Mesenchymal stem cell (in vitro differentiated cells and primary cell): ENCODE results near the gene P2RX7.

Source experiments
- DNase-seq: peaks from one replicate; pipeline ENCODE4 v3.0.0-alpha.2; 2013
- H2AFZ ChIP-seq: one replicate; pipeline ENCODE4 v1.6.1; 2013; ENCODE audit warnings: low read depth, mild to moderate bottlenecking, control low read depth, inconsistent platforms, low read length, moderate library complexity
- H2AK5ac ChIP-seq: 2 replicates; pipeline ENCODE4 v1.6.1; 2013; ENCODE audit warnings: low read length, moderate library complexity, mild to moderate bottlenecking, inconsistent platforms; ENCODE audit not compliant: severe bottlenecking
- H2BK120ac ChIP-seq: one replicate; pipeline ENCODE4 v1.6.1; 2013; ENCODE audit warnings: low read depth, mild to moderate bottlenecking, inconsistent platforms, low read length, moderate library complexity
- H2BK12ac ChIP-seq, 2 experiments: one replicate each; pipeline ENCODE4 v1.6.1; 2013; ENCODE audit warnings: inconsistent platforms in 2 of 2, low read length in 2 of 2, mild to moderate bottlenecking in 2 of 2, moderate library complexity in 2 of 2, control low read depth in 1 of 2
- H2BK15ac ChIP-seq: one replicate; pipeline ENCODE4 v1.6.1; 2013; ENCODE audit warnings: mild to moderate bottlenecking, low read depth, inconsistent platforms; ENCODE audit not compliant: poor library complexity, severe bottlenecking
- H2BK5ac ChIP-seq: 2 replicates; pipeline ENCODE4 v1.6.1; 2013; ENCODE audit warnings: low read depth, mild to moderate bottlenecking, low read length, control low read depth, inconsistent platforms; ENCODE audit not compliant: poor library complexity, severe bottlenecking
- H3K14ac ChIP-seq, 2 experiments: one replicate each; pipeline ENCODE4 v1.6.1; 2013; ENCODE audit warnings: inconsistent platforms in 2 of 2, low read length in 2 of 2, control low read depth in 1 of 2, mild to moderate bottlenecking in 1 of 2, moderate library complexity in 1 of 2
- H3K18ac ChIP-seq, 2 experiments: one replicate each; pipeline ENCODE4 v1.6.1; 2013; ENCODE audit warnings: inconsistent platforms in 2 of 2, low read length in 2 of 2, control low read depth in 1 of 2, low read depth in 1 of 2, mild to moderate bottlenecking in 1 of 2
- H3K23ac ChIP-seq, 2 experiments: one replicate each; pipeline ENCODE4 v1.6.1; 2013; ENCODE audit warnings: inconsistent platforms in 2 of 2, low read length in 2 of 2, mild to moderate bottlenecking in 2 of 2, moderate library complexity in 2 of 2, control low read depth in 1 of 2
- H3K27ac ChIP-seq: 2 replicates; pipeline ENCODE4 v1.5.1; 2013; ENCODE audit warnings: mild to moderate bottlenecking, moderate library complexity, low read length, control low read depth, inconsistent platforms; ENCODE audit not compliant: poor library complexity, severe bottlenecking
- H3K27me3 ChIP-seq, 2 experiments: 2 replicates each; pipeline versions ENCODE4 v1.6.1 to v1.7.0; 2013; ENCODE audit warnings: low read length in 2 of 2, mild to moderate bottlenecking in 2 of 2, moderate library complexity in 2 of 2, control low read depth in 1 of 2, inconsistent platforms in 1 of 2; ENCODE audit not compliant: control insufficient read depth in 1 of 2, insufficient read depth in 1 of 2
- H3K36me3 ChIP-seq, 2 experiments: 2 replicates each; pipeline versions ENCODE4 v1.6.1 to v1.7.0; 2013; ENCODE audit warnings: low read length in 2 of 2, control low read depth in 1 of 2, inconsistent platforms in 1 of 2, low read depth in 1 of 2, mild to moderate bottlenecking in 1 of 2; ENCODE audit not compliant: insufficient read depth in 2 of 2, control insufficient read depth in 1 of 2
- H3K4ac ChIP-seq, 2 experiments: one replicate each; pipeline ENCODE4 v1.6.1; 2013; ENCODE audit warnings: inconsistent platforms in 2 of 2, low read length in 2 of 2, mild to moderate bottlenecking in 2 of 2, moderate library complexity in 2 of 2, control low read depth in 1 of 2, low read depth in 1 of 2
- H3K4me1 ChIP-seq: 2 replicates; pipeline ENCODE4 v1.6.1; 2013; ENCODE audit warnings: low read depth, low read length, control low read depth; ENCODE audit not compliant: control insufficient read depth, insufficient read depth
- H3K4me2 ChIP-seq: 2 replicates; pipeline ENCODE4 v1.6.1; 2013; ENCODE audit warnings: low read length, mild to moderate bottlenecking, inconsistent platforms; ENCODE audit not compliant: poor library complexity, severe bottlenecking
- H3K4me3 ChIP-seq, 2 experiments: 2 replicates each; pipeline versions ENCODE4 v1.5.1 to v1.7.0; 2013; ENCODE audit warnings: low read length in 2 of 2, mild to moderate bottlenecking in 2 of 2, control low read depth in 1 of 2, low read depth in 1 of 2; ENCODE audit not compliant: insufficient read depth in 1 of 2
- H3K79me1 ChIP-seq: replicated peaks from 2 replicates; pipeline ENCODE4 v1.6.1; 2013; ENCODE audit warnings: mild to moderate bottlenecking, control low read depth, low read length, inconsistent platforms; ENCODE audit not compliant: poor library complexity, severe bottlenecking
- H3K9ac ChIP-seq: 2 replicates; pipeline ENCODE4 v1.7.0; 2013; ENCODE audit warnings: mild to moderate bottlenecking, low read length, moderate library complexity
- H3K9me3 ChIP-seq: 2 replicates; pipeline ENCODE4 v1.7.0; 2013; ENCODE audit warnings: mild to moderate bottlenecking, low read length; ENCODE audit not compliant: control insufficient read depth
- H4K8ac ChIP-seq: one replicate; pipeline ENCODE4 v1.6.1; 2013; ENCODE audit warnings: inconsistent platforms, mild to moderate bottlenecking, low read length, moderate library complexity
- H4K91ac ChIP-seq: one replicate; pipeline ENCODE4 v1.6.1; 2013; ENCODE audit warnings: mild to moderate bottlenecking, low read length, inconsistent platforms
- WGBS: methylation state at CpG from one replicate; pipeline ENCODE4 v1.1.7; 2013; ENCODE audit warnings: mixed read lengths; 5-methylcytosine and 5-hydroxymethylcytosine counted together

Gene P2RX7

GRCh38 chr12:121086781-121087295 is 45.8 kb upstream of the P2RX7 start:
- no peak overlapping the region for H2BK120ac ChIP-seq
- no peaks in the 10 kb centered on the region for H3K4me1 ChIP-seq
- H4K91ac ChIP-seq = no peak overlapping the region
- H3K14ac ChIP-seq = no peak overlapping the region
- H3K36me3 ChIP-seq = no peaks in the 10 kb centered on the region
- H3K23ac ChIP-seq = no peak overlapping the region
- no peak overlapping the region for H2AK5ac ChIP-seq
- WGBS = 84% methylated on average over 8 of the region's 8 CpGs
- no peak for DNase-seq
- peaks cover 27 to 45% of the 10 kb centered on the region in 2 experiments for H3K27me3 ChIP-seq
- H2BK5ac ChIP-seq = no peak overlapping the region
- no peaks in the 10 kb centered on the region for H3K79me1 ChIP-seq
- no peaks in the 10 kb centered on the region for H3K9me3 ChIP-seq
- no peak overlapping the region for H3K4me3 ChIP-seq
- H3K18ac ChIP-seq = no peak overlapping the region
- no peak overlapping the region for H3K4ac ChIP-seq
- no peak overlapping the region for H3K9ac ChIP-seq
- H4K8ac ChIP-seq = no peak overlapping the region
- no peak overlapping the region for H2BK15ac ChIP-seq
- no peak overlapping the region for H2AFZ ChIP-seq
- no peak overlapping the region for H3K27ac ChIP-seq
- no peak overlapping the region for H2BK12ac ChIP-seq
- no peak overlapping the region for H3K4me2 ChIP-seq

GRCh38 chr12:121087467-121088194 is 45.0 kb upstream of the P2RX7 start:
- Histone ChIP-seq H3K27me3 (peaks cover 35 to 50% of the 10 kb centered on the region in 2 experiments), H4K8ac (no peak overlapping the region), H3K36me3 (no peaks in the 10 kb centered on the region), H3K4me3 (no peak overlapping the region), H3K27ac (no peak overlapping the region), H3K4ac (no peak overlapping the region), H3K9ac (no peak overlapping the region), H3K79me1 (no peaks in the 10 kb centered on the region), H3K18ac (no peak overlapping the region), H3K9me3 (no peaks in the 10 kb centered on the region), H3K23ac (no peak overlapping the region), H2AK5ac (no peak overlapping the region), H2BK15ac (no peak overlapping the region), H2BK12ac (no peak overlapping the region), H3K4me1 (no peaks in the 10 kb centered on the region), H3K4me2 (no peak overlapping the region), H2BK5ac (no peak overlapping the region), H4K91ac (no peak overlapping the region), H3K14ac (no peak overlapping the region), H2BK120ac (no peak overlapping the region), H2AFZ (no peak overlapping the region)
- DNase-seq = peak; percentile 16
- WGBS = 67% methylated on average over 11 of the region's 11 CpGs

- Histone ChIP-seq H2BK120ac (no peak overlapping the region), H3K79me1 (no peaks in the 10 kb centered on the region), H3K14ac (no peak overlapping the region), H3K27ac (no peak overlapping the region), H3K36me3 (no peaks in the 10 kb centered on the region), H3K4me2 (no peak overlapping the region), H2AFZ (no peak overlapping the region), H2AK5ac (no peak overlapping the region), H3K18ac (no peak overlapping the region), H3K4ac (no peak overlapping the region), H2BK12ac (no peak overlapping the region), H3K27me3 (peaks cover 38 to 53% of the 10 kb centered on the region in 2 experiments), H3K23ac (no peak overlapping the region), H4K8ac (no peak overlapping the region), H3K4me1 (no peaks in the 10 kb centered on the region), H4K91ac (no peak overlapping the region), H2BK5ac (no peak overlapping the region), H3K9me3 (no peaks in the 10 kb centered on the region), H2BK15ac (no peak overlapping the region), H3K9ac (no peak overlapping the region), H3K4me3 (no peak overlapping the region)
- 85% methylated on average over 6 of the region's 6 CpGs for whole genome bisulfite sequencing
- no peak for DNase-seq
Measured at GRCh38 chr12:121088195-121088585, 44.5 kb upstream of the P2RX7 start.

GRCh38 chr12:121089031-121089812 is 43.5 kb upstream of the P2RX7 start:
- Histone ChIP-seq H3K4me1 (no peaks in the 10 kb centered on the region), H3K23ac (no peak overlapping the region), H2BK12ac (no peak overlapping the region), H3K4me3 (no peak overlapping the region), H2AK5ac (no peak overlapping the region), H2BK120ac (no peak overlapping the region), H2BK5ac (no peak overlapping the region), H3K18ac (no peak overlapping the region), H3K79me1 (no peaks in the 10 kb centered on the region), H3K27ac (no peak overlapping the region), H3K9me3 (no peaks in the 10 kb centered on the region), H3K9ac (no peak overlapping the region), H3K27me3 (peaks cover 41 to 53% of the 10 kb centered on the region in 2 experiments), H2BK15ac (no peak overlapping the region), H3K4ac (no peak overlapping the region), H4K8ac (no peak overlapping the region), H2AFZ (no peak overlapping the region), H4K91ac (no peak overlapping the region), H3K4me2 (no peak overlapping the region), H3K14ac (no peak overlapping the region), H3K36me3 (no peaks in the 10 kb centered on the region)
- 85% methylated on average over 14 of the region's 14 CpGs for WGBS
- DNase-seq = no peak
